Islet of Langerhans (tissue), 1 donor: ENCODE measurements around the gene COX6B2.

Experiments used
- FAIRE-seq: peaks from one replicate; lab custom pipeline; 2011; peaks lifted over from hg19 to GRCh38; lab: Jason Lieb, UNC

The COX6B2 gene

DNA sequence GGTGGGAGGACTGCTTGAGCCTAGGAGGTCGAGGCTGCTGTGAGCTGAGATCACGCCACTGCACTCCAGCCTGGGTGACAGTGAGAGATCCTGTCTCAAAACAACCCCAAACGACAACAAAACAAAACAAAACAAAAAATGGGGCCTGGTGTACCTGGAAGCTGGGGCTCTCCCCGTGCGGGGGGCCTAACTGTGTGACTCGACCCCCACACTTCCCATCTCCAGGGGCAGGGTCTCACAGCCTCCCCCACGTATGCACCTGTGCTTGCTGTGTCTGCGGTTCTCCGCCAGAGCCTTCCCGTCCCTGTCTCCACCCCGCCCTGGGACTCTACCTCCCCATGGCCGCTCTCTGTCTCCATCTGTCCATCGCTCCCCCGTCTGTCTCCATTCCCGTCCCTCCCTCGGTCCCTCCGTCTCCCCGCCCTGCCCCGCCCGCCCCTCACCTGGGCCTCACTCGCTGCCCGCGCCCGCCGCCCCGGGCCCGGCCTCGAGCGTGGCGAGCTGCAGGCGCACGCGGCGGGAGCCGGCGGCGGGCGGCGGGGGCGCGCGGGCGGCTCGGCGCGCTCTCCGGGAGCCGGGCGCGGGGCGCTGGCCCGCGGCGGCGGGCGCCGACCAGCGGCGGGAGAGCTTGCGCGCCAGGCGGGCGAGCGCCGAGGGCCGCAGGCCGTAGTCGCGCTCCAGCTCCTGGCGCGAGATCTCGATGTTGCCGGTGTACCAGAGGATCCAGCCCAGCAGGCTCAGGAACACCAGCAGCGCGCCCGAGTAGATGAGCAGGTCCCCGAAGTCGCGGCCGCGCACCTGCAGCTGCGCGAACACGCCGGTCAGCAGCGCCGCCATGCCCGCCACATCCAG is 29.0 kb upstream of the COX6B2 start:
- no peak for FAIRE-seq

DNA sequence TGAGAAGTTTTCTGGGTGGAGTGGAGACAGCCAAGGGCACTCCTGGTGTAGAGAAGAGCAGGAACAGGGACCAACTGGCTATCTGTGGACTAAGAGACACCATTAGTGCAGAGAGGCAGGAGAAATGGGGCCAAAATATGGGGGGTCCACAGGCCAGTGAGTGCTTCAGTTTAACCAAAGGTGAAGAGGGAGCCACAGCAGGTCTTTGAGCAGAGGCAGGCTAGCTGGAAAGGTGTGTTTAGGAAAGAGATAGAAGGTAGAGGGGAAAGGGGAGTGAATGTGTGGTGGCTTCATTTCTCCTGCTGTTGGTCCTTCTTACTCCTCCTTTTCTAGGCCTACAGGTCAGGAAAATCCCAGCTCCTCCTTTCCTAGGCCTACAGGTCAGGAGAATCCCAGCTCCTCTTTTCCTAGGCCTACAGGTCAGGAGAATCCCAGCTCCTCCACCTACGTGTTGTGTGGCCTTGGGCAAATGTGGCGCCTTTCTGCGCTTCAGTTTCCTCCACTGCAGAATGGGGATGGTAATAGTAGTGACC is 28.1 kb upstream of the COX6B2 start:
- FAIRE-seq = no peak

DNA sequence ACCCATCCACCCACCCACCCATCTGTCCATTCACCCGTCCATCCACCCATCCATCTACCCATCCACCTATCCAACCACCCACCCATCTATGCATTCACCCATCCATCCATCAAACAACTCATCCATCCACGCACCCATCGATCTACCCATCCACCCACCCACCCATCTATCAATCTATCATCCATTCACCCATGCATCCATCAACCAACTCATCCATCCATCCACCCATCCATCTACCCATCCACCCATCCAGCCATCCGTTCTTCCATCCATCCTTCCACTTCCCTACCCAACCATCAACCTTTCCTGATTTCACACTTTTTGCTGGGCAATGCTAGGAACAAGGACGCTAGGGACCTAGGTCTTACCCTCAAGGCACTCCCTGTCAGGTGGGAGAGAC is 27.5 kb upstream of the COX6B2 start:
- no peak for FAIRE-seq

DNA sequence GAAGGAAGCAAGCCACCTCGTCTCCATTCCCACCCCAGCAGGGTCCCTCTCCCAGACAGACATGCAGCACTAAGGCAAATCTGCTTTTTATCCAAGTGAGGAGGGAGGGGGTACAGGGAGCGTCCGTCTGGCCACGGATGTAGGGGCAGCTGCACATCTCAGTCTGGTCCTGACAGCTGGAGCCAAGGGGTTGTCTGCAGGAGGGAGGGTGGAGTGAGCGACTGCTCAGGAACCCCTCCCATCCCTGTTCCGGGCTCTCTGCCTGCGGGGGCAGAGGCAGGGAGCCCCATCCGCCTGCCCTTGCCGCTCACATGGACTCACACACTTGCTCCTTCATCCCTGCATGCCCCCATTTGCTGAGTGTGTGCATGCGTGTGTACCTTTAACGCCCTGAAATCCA is 24.7 kb upstream of the COX6B2 start:
- FAIRE-seq = no peak

GRCh38 chr19:55377356-55378131 is 23.0 kb upstream of the COX6B2 start:
- no peak for FAIRE-seq

DNA sequence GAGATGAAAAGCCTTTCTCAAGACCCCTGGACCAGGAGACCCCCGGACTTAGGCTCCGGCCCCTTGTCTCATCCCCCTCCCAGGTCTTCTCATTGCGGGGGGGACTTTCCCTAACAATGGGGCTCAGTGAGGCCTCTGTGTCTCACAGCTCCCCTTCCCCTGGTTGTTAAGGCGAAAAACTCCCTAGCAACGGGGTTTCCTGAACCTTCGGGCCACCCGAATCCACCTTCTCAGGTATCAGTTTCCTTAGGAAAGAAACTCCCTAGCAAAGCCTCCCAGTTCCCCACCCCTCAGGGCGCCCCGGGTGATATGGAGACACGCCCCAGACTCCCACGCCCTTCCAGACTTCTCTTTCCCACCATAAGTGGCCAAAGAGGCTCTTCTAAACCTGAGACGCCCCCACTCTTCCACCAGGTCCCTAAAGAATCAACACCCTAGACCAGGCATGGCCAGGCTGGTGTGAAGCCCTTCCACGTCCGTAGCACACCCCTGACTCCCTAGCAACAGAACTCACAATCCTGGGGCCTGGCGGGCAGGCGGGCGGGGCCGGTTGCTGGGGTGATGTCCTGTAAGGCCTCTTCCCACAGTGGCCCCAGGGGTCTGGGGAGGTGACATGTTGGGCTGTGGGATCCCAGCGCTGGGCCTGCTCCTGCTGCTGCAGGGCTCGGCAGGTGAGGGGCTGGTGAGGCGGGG is 21.9 kb upstream of the COX6B2 start, which contains the start of gene TMEM190:
Gene TMEM190, plus strand, starts transcription at position 586 of the 693 bp plus-strand sequence. Its CDS starts 28 bp downstream, at position 614.
- no peak for FAIRE-seq

GRCh38 chr19:55373993-55374757 is 19.7 kb upstream of the COX6B2 start:
- no peak for FAIRE-seq

DNA sequence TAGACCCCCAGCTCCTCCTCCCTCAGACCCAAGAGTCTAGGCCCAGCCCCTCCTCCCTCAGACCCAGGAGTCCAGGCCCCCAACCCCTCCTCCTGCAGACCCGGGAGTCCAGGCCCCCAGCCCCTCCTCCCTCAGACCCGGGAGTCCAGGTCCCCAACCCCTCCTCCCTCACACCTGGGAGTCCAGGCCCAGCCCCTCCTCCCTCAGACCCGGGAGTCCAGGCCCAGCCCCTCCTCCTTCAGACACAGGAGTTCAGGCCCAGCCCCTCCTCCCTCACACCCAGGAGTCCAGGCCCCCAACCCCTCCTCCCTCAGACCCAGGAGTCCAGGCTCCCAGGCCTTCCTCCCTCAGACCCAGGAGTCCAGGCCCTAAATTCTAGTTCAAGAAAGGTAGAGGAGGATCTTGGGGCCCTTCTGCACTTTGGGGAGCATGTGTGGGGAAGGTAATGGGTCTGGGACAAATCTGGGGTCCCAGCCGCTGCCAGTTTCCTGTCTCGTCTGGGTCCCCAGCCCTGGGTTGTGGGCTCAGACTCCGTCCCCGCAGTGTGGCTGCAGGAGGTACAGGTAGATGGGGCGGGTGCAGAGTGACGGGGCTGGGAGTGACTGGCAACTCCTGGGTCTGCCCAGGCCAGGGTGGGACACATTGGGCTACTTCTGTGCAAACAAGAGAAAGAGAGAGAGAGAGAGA is 18.9 kb upstream of the COX6B2 start:
- no peak for FAIRE-seq

DNA sequence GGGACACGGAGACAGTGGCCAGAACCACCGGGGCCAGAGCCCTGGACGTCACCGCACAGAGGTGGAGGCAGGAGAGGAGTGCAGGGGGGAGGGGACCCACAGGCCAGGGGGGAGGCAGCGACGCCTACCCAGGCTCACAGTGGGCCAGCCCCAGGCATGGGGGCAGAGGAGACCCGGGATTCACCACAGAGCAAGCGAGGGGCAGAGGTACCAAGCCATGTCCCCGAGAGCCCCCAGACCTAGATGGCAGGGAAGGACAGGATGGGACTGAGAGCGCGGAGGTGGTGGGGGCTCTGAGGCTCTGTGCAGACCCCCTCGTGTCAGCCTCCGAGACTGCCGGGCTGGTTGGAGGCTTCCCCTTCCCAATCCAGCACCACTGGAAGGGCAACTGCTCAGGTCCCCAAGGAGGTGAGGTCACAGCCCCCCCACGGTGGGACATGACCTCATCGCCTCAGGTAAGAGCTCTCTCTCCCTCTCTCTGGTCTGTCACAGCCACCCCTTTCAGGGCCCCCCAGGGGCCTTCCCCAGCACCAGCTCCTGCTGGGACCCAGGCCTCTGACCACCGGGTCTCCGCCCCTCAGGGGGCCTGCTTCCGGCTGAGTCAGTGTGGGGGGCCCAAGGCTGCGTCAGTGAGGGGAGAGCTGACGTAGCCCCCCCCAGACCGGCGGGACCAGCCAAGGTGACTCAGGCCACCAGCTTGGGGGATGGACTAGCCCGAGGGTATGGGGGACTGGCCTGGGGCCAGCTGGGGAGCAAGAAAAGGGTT is 18.0 kb upstream of the COX6B2 start:
- no peak for FAIRE-seq

GRCh38 chr19:55370305-55370988 is 15.9 kb upstream of the COX6B2 start, which contains the start of gene IL11:
Gene IL11 (minus strand): TSS chr19:55370463. CDS start chr19:55370310, 153 bp downstream.
- FAIRE-seq = no peak

GRCh38 chr19:55369653-55370304 is 15.3 kb upstream of the COX6B2 start:
- no peak for FAIRE-seq

DNA sequence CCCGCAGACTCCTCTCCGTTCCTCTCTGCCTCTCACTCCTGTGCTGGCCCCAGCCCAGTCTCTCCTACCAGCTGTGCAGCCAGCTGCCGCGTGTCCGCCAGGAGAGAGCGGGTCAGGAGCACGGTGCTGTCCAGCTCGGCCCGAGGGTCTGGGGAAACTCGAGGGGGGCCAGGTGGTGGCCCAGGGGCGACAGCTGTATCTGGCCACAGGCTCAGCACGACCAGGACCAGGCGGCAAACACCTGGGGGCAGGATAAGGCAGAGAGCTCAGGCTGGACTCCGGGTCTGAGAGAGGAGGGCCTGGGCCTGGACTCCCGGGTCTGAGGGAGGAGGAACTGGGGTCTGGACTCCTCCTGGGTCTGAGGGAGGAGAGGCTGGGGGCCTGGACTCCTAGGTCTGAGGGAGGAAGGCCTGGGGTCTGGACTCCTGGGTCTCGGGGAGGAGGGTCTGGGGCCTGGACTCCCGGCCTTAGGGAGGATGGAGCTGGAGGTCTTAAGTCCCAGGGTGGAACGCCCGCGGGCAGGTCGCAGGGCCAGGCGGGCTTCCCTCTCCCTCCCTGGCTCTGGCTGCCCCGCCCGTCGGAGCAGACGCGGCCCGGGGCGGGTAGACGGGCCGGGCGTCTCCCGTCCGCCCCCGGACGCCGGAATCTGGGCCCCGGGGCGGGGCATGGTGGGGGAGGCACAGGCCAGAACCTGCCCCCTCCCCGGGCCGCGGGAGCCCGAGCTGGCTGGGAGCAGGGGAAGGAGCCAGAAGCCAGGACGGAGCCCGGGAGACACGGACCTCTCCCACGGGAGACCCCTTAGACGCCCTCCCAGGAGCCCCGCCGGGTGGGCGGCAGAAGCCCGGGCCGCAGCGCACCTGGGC is 14.4 kb upstream of the COX6B2 start:
- no peak for FAIRE-seq

DNA sequence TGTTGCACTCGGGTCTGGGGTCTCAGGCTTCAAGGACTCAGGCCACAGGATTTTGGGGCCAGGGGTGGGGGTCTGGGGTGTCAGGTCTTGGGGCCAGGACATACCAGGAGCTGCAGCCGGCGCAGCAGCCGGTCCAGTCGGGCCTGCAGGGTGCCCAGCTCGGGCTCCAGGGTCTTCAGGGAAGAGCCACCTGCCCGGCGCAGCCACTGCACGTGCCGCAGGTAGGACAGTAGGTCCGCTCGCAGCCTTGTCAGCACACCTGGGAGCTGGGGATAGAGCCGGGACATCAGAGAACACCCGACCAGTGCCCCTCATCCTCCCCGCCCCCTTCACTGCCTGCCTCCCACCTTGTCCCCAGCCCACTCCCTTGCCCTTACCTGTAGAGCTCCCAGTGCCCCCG is 13.6 kb upstream of the COX6B2 start:
- FAIRE-seq = no peak

- no peak for FAIRE-seq
Observed at GRCh38 chr19:55366790-55367189, 12.3 kb upstream of the COX6B2 start.

- no peak for FAIRE-seq
Observed at GRCh38 chr19:55365964-55366363, 11.4 kb upstream of the COX6B2 start.

DNA sequence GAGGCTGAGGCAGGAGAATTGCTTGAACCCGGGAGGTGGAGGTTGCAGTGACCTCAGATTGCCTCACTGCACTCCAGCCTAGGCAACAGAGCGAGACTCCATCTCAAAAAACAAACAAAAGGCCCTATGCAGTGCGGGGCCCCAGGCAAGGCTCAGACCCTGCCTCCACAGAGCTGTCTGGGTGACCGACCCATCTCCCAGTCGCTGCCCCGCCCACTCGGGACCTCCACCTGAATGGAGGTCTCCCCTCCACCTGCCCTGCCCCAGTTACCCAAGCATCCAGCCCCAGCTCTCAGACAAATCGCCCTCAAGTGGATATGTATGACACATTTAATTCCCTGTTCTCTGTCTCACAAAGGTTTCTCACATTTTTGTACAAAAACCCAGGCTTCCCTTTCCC is 10.7 kb upstream of the COX6B2 start:
- FAIRE-seq = no peak

DNA sequence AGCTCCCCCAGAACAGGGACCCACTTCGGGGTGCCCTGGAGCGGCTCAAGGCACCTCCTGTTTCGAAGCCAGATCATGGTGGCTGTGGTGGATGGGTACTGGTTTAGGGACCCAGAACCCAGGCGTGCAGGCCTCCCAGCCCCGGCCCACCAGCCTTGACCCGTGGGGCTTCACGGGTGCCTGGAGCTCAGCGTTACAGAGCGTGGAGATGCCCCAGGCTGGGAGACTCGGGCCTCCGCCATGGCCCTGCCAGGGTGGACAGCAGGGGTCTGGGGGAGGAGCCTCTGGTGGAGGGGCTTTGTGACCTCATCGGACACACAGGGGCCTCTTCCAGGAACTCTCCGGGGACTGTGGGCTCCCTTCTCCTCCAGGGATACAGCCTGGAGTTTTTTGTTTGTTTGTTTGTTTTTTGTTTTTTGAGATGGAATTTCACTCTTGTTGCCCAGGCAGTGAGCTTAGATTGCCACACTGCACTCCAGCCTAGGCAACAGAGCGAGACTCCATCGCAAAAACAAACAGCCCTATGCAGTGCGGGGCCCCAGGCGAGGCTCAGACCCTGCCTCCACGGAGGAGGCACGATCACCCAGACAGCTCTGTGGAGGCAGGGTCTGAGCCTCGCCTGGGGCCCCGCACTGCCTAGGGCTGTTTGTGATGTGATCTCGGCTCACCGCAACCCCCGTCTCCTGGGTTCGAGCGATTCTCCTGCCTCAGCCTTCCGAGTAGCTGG is 8.6 kb upstream of the COX6B2 start, which contains the start of gene GARIN5B:
Gene GARIN5B, minus strand, starts transcription at position 271 of the 727 bp plus-strand sequence. Its CDS starts 194 bp downstream, at position 77.
- no peak for FAIRE-seq
